Muscle layer of colon (tissue), 2 donors: ENCODE measurements around the gene SH2D3C.

ENCODE experiments used
- H3K27ac ChIP-seq: one replicate; pipeline ENCODE4 v1.7.0; 2013; ENCODE audit warnings: low read depth, mild to moderate bottlenecking, low read length, moderate library complexity
- H3K27me3 ChIP-seq, 2 donors: one replicate each; pipeline ENCODE4 v1.7.0; 2013; ENCODE audit warnings: low read length in 2 of 2, mild to moderate bottlenecking in 2 of 2; ENCODE audit not compliant: insufficient read depth in 2 of 2, control insufficient read depth in 1 of 2
- H3K36me3 ChIP-seq: one replicate; pipeline ENCODE4 v1.7.0; 2013; ENCODE audit warnings: mild to moderate bottlenecking, low read length; ENCODE audit not compliant: insufficient read depth
- H3K4me1 ChIP-seq: one replicate; pipeline ENCODE4 v1.7.0; 2013; ENCODE audit warnings: mild to moderate bottlenecking, low read length; ENCODE audit not compliant: insufficient read depth
- H3K4me3 ChIP-seq, 2 donors: one replicate each; pipeline ENCODE4 v1.7.0; 2013; ENCODE audit warnings: low read length in 2 of 2, low read depth in 1 of 2, mild to moderate bottlenecking in 1 of 2, moderate library complexity in 1 of 2
- H3K9ac ChIP-seq: one replicate; pipeline ENCODE4 v1.7.0; 2013; ENCODE audit warnings: low read length
- H3K9me3 ChIP-seq: one replicate; pipeline ENCODE4 v1.7.0; 2013; ENCODE audit warnings: mild to moderate bottlenecking, low read length
- donor health status: abdominal sarcoma.
- donor health status: Adenocarcinoma of cecum.

The SH2D3C gene

DNA sequence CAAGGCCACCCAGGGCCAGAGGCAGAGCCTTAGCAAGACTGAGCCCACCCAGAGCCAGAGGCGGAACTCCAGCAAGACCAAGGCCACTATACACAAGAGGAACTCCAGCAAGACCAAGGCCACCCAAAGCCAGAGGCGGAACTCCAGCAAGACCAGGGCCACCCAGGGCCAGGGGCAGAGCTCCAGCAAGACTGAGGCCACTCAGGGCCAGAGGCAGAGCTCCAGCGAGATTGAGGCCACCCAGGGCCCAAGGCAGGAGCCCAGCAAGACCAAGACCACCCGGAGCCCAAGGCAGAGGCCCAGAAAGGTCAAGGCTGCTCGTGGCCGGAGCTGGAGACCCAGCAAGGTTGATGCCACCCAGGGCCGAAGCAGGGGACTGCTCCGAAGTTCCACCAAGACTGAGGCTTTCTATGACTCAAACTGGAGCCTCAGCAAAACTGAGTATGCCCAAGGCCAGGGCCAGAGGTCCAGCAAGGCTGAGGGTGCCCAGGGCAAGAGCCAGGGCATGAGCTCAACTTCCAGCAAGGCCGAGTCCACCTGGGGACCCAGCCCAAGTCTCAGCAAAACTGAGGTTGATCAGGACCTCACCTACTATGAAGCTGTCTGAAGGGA lies 47.6 kb downstream of the SH2D3C start:
- no peaks in the 10 kb centered on the region for H3K27me3 ChIP-seq
- H3K9ac ChIP-seq: no peak overlapping the region
- H3K36me3 ChIP-seq: no peaks in the 10 kb centered on the region
- no peak overlapping the region for H3K27ac ChIP-seq
- no peak overlapping the region for H3K4me3 ChIP-seq
- H3K9me3 ChIP-seq: no peaks in the 10 kb centered on the region
- H3K4me1 ChIP-seq: peaks cover 21% of the 10 kb centered on the region

DNA sequence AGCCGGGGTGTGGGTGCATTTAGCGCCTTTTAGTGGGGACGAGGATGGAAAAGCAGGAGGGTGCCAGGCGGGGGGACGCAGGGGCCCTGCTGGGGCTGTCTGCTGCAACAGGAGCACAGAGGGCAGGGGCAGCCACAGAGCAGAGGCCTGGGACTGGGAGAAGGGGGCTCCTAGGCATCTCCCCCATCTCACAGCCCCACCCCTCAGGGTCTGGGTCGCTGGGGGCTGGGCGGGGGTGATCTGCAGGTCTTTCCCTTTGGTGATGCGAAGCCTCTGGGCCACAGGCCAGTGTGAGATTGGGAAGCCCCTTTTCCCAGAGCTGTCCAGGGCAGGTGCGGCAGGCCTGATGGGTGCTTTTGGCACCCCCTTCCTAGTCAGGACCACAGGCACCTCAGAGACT lies 48.2 kb downstream of the SH2D3C start:
- H3K36me3 ChIP-seq: no peaks in the 10 kb centered on the region
- H3K27ac ChIP-seq: no peak overlapping the region
- no peak overlapping the region for H3K4me3 ChIP-seq
- H3K9ac ChIP-seq: no peak overlapping the region
- H3K27me3 ChIP-seq: no peaks in the 10 kb centered on the region
- peaks cover 15% of the 10 kb centered on the region for H3K4me1 ChIP-seq
- H3K9me3 ChIP-seq: no peaks in the 10 kb centered on the region

DNA sequence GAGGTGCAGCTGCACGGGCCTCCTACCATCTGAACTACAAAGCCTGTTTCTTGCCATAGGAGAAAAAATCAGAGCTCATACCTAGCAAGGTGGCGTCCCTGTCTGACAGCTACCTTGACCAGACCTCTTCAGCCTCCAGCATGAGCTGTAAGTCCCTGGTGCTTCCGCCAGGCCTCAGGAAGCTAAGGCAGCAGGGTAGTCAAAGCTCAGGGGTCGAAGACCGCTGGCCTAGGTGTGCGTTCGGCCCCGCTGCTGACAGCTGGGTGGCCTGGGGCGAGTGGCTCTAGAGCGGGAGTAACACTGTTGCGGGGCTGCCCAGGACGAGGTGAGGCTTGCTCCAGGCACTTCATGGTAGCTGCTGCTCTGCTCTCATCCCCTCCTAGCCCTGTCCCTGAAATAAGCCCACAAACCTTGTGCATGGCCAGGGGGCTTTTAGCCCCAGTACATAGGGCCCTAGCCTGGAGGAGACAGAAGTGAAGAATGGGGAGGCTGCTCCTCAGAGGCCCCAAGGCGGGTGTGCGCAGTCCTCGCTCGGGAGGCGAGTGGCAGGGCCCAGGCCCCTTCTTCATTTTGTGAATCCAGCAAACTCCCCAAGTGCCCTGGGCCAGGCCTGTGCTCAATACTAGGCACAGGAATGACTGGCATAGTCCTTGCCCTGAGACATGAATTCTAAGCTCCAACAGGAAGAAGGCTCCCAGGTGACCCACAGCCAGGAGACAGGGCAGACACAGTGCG lies 48.8 kb downstream of the SH2D3C start:
- no peak overlapping the region for H3K4me3 ChIP-seq
- no peaks in the 10 kb centered on the region for H3K9me3 ChIP-seq
- peaks cover 15% of the 10 kb centered on the region for H3K4me1 ChIP-seq

DNA sequence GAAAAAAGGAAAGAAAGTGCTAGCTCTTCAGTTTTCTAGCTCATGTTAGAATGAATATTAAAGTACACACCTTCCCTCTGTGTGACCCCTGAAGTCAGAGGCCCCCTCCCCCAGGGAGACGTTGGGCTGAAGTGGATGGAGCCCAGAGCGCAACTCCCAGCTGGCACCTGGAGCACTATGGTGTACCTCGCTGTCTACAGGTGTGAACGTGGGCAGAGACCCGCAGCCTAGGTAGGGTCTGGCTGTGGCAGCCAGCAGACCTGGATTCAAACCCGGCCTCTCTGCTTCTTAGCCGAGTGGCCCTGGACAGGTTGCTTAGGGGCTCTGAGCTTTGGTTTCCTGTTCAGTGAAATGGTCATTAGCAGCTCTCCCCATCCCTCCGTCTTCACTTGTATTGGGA lies 49.7 kb downstream of the SH2D3C start:
- Histone ChIP-seq H3K36me3 (no peaks in the 10 kb centered on the region), H3K4me3 (no peak overlapping the region), H3K27ac (no peak overlapping the region), H3K4me1 (peaks cover 7% of the 10 kb centered on the region), H3K9ac (no peak overlapping the region), H3K9me3 (no peaks in the 10 kb centered on the region), H3K27me3 (peaks cover 0 to 4% of the 10 kb centered on the region in 2 donors)

More for the DNA sequence above, 48.8 kb downstream of the SH2D3C start:
- no peak overlapping the region for H3K9ac ChIP-seq
- H3K27ac ChIP-seq: no peak overlapping the region
- no peaks in the 10 kb centered on the region for H3K36me3 ChIP-seq
- no peaks in the 10 kb centered on the region for H3K27me3 ChIP-seq

DNA sequence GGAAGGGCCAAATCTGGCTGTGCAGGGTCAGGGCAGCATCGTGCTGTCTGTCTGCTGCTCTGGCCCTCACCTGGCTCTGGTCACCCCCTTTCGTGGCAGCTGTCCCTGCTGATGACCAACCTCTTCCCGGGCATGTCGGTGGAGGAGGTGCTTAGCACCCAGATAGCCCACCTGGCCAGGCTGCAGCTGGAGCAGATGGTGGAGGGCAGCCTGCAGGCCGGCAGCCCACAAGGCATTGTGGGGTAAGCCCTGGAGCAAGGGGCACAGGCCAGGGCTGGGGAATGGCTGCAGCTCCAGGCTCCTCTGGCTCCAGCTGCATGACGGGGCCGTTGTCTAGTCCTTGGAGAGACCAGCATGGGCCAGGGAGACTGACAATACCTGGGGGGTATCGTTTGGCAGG lies 51.6 kb downstream of the SH2D3C start:
- Histone ChIP-seq H3K36me3 (no peaks in the 10 kb centered on the region), H3K27me3 (peaks cover 0 to 4% of the 10 kb centered on the region in 2 donors), H3K9ac (no peak overlapping the region), H3K27ac (no peak overlapping the region), H3K4me1 (peaks cover 3% of the 10 kb centered on the region), H3K9me3 (no peaks in the 10 kb centered on the region), H3K4me3 (no peak overlapping the region)

DNA sequence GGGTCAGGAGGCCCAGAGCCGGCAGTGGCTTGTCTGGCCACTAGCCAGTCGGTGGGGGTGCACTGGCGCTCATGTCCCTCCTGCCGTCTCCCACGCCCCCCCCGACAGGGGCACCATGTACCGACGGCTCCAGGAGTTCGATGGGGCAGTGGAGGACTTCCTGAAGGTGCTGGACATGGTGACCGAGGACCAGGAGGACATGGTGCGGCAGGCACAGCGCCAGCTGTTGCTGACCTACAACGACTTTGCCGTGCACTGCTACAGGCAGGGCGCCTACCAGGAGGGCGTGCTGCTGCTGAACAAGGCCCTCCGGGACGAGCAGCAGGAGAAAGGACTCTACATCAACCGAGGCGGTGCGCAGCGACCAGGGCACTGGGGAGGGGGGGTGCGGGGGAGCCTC lies 54.5 kb downstream of the SH2D3C start:
- no peak overlapping the region for H3K4me3 ChIP-seq
- H3K9me3 ChIP-seq: no peaks in the 10 kb centered on the region
- no peak overlapping the region for H3K9ac ChIP-seq
- H3K4me1 ChIP-seq: no peaks in the 10 kb centered on the region
- H3K36me3 ChIP-seq: no peaks in the 10 kb centered on the region
- no peak overlapping the region for H3K27ac ChIP-seq
- peaks cover 0 to 4% of the 10 kb centered on the region in 2 donors for H3K27me3 ChIP-seq

DNA sequence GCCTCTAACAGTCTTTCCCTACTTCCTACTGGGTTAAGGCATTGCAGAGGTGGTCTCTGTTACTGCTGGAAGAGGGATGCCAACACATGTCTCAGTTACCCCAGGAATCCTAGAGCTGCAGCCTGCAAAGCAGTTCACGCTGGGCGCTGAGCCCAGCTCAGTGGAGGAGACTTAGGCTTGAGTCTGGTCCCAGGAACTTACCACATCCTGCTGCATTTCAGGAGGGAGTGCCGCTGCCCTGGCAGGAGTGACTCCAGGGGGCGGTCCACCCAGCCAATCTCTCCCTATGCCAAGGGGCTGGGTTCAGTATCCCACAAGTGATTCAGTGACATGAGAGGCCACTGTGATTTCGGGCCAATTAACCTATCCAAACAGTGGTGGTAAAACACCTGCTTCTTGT lies 55.0 kb downstream of the SH2D3C start:
- peaks cover 0 to 4% of the 10 kb centered on the region in 2 donors for H3K27me3 ChIP-seq
- H3K27ac ChIP-seq: no peak overlapping the region
- H3K4me1 ChIP-seq: no peaks in the 10 kb centered on the region
- H3K36me3 ChIP-seq: no peaks in the 10 kb centered on the region
- no peaks in the 10 kb centered on the region for H3K9me3 ChIP-seq
- no peak overlapping the region for H3K4me3 ChIP-seq
- H3K9ac ChIP-seq: no peak overlapping the region

DNA sequence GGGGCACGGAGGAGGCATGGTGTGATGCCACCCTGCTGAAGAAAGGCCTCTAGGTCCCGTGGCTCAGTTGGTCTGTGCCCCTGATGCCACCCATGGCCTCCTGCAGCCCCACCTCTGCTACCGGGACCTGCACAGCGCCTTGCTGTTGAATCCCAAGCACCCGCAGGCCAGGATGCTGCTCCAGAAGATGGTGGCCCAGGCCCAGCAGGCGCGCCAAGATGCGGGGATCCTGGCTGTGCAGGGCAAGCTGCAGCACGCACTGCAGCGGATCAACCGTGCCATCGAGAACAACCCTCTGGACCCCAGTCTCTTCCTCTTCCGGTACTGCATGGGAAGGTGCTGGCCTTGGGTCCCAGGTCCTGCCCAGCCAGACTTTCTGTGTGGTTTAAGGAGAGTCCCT lies 55.5 kb downstream of the SH2D3C start:
- Histone ChIP-seq H3K9me3 (no peaks in the 10 kb centered on the region), H3K4me1 (no peaks in the 10 kb centered on the region), H3K27me3 (peaks cover 0 to 4% of the 10 kb centered on the region in 2 donors), H3K27ac (no peak overlapping the region), H3K9ac (no peak overlapping the region), H3K36me3 (no peaks in the 10 kb centered on the region), H3K4me3 (no peak overlapping the region)

DNA sequence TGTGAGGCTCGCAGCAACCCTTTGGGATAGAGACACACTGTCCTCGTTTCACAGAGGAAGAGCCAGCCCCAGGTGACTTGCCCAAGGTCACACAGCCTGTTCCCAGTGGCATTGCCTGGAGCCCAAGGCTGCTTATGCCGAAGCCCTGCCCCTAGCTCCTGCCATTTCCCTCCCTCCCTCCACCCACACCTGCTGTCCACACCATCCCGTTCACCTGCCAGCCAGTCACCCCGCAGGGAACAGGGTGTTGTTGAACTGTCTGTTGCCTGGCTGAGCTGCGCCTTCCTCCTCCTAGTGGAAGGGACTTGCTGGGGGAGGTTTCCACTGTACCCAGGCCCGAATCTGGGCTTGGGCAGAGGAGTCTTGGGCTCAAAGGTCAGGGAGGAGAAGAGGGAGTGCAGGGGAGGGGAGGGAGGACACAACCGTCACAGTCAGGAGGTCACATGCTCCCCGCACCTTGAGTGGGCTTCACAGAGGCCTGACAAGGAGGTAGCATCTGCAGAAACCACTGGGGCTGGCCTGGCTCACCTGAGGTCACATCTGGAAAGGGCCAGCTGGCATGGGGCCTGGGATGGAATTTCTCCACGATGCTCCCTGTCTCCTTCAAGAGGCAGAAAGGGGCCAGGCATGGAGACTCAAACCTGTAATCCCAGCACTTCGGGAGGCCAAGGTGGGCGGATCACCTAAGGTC lies 56.3 kb downstream of the SH2D3C start:
- peaks cover 0 to 4% of the 10 kb centered on the region in 2 donors for H3K27me3 ChIP-seq
- H3K4me1 ChIP-seq: no peaks in the 10 kb centered on the region
- no peaks in the 10 kb centered on the region for H3K9me3 ChIP-seq
- H3K27ac ChIP-seq: no peak overlapping the region
- no peaks in the 10 kb centered on the region for H3K36me3 ChIP-seq
- H3K9ac ChIP-seq: no peak overlapping the region
- no peak overlapping the region for H3K4me3 ChIP-seq

DNA sequence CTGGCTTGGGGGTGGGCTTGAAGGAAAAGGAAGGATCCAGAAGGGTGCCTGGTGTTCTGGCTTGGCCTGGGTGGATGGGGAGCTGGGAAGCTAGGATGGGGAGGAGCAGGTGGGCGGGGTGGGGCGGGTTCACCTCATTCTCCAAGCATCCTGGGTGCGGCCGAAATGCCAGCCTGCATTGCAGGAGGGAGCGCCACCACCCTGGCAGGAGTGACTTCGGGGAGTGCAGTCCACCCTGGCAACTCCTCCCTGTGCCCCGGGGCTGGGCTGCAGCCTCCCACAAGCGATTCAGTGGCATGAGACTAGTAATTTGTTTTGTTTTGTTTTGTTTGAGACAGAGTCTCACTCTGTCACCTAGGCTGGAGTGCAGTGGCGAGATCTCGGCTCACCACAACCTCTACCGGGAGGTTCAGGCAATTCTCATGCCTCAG lies 57.1 kb downstream of the SH2D3C start:
- peaks cover 1% of the 10 kb centered on the region for H3K4me1 ChIP-seq
- no peak overlapping the region for H3K27ac ChIP-seq
- H3K9ac ChIP-seq: no peak overlapping the region
- no peak overlapping the region for H3K4me3 ChIP-seq
- H3K9me3 ChIP-seq: no peaks in the 10 kb centered on the region
- H3K27me3 ChIP-seq: peaks cover 0 to 4% of the 10 kb centered on the region in 2 donors
- H3K36me3 ChIP-seq: no peaks in the 10 kb centered on the region

DNA sequence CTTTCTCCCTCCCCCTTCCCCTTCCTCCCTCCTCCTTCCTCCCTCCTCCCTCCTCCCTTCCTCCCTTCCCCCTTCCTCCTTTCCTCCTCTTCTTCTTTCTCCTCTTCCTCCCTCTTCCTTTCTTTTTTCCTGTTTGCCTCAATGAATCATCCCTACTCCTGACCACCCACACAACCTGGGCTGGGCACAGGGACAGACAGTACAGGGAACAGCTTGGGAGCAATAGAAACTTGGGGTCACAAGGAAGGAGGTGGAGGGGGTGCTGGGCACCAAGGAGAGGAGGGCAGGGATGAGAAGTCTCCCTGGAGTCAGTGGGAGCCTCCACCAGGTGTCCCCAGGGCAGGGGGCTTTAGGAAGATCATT lies 57.6 kb downstream of the SH2D3C start:
- H3K4me1 ChIP-seq: peaks cover 6% of the 10 kb centered on the region
- no peak overlapping the region for H3K4me3 ChIP-seq
- H3K27me3 ChIP-seq: peaks cover 0 to 4% of the 10 kb centered on the region in 2 donors
- H3K9me3 ChIP-seq: no peaks in the 10 kb centered on the region
- no peaks in the 10 kb centered on the region for H3K36me3 ChIP-seq
- H3K27ac ChIP-seq: no peak overlapping the region
- H3K9ac ChIP-seq: no peak overlapping the region
